A549 (cell line): ENCODE results near the gene KLHL2. TPM values are rescaled to one million over a fixed set of nuclear protein-coding genes. Genes with fewer than 3 reads are reported as not detected.
"Not testable (repeated sequence)": the region's sequence is repeated elsewhere in the genome, so short reads cannot be mapped to it uniquely, and the experiment has no call there.

Experiments
- ATAC-seq, 2 experiments: fragments of 200-7000 bp in 1 of 2; fragments of >200 bp in 1 of 2; cut with Nextera tagmentation in 1 of 2; cut with Tn5 transposase in 1 of 2; 3 replicates each; pipeline versions ENCODE4 v1.8.0 to v1.9.1; 2018 to 2020; ENCODE audit warnings: mild to moderate bottlenecking in 1 of 2, moderate library complexity in 1 of 2
- CTCF ChIA-PET: fragments of 300-600 bp; sonication (Branson Sonifier 250); formaldehyde crosslinking; extraction: SDS; loops from one replicate; lab custom pipeline; 2021; ENCODE audit warnings: antibody characterized with exemption, inconsistent platforms; lab: Yijun Ruan, JAX
- POLR2A ChIA-PET: fragments of 350-600 bp; formaldehyde crosslinking; extraction: SDS; loops from one replicate; lab custom pipeline; 2021; ENCODE audit warnings: antibody characterized with exemption, inconsistent platforms; lab: Yijun Ruan, JAX
- DNase-seq, 2 experiments: peaks; one replicate each; pipeline versions ENCODE4 v3.0.0 to v3.0.0-alpha.2; 2011 to 2016; ENCODE audit warnings: low read depth in 1 of 2, low spot score in 1 of 2
- FAIRE-seq: peaks from 2 replicates; lab custom pipeline; 2011; peaks lifted over from hg19 to GRCh38; lab: Jason Lieb, UNC
- H3K27ac ChIP-seq, 2 experiments: fragments of >200 bp; sonication (Bioruptor Twin); formaldehyde crosslinking; 3 replicates each; pipeline ENCODE4 v1.5.1; 2016 to 2017
- H3K4me1 ChIP-seq: fragments of >200 bp; sonication (Bioruptor Twin); formaldehyde crosslinking; 3 replicates; pipeline ENCODE4 v1.6.1; 2016
- H3K4me2 ChIP-seq: fragments of >200 bp; sonication (Bioruptor Twin); formaldehyde crosslinking; 3 replicates; pipeline ENCODE4 v1.6.1; 2016
- H3K4me3 ChIP-seq: fragments of >200 bp; sonication (Bioruptor Twin); formaldehyde crosslinking; 3 replicates; pipeline ENCODE4 v1.5.1; 2016
- H3K9me3 ChIP-seq: fragments of >200 bp; sonication (Bioruptor Twin); formaldehyde crosslinking; 3 replicates; pipeline ENCODE4 v1.6.1; 2016
- CBX2 ChIP-seq: fragments of 200-600 bp; sonication (generic); IDR thresholded peaks from 2 replicates; pipeline ENCODE4 v1.6.1; 2016; ENCODE audit warnings: low read depth, mild to moderate bottlenecking, borderline replicate concordance
- EP300 ChIP-seq, 2 experiments: fragments of >200 bp; sonication (Bioruptor Twin); formaldehyde crosslinking; IDR thresholded peaks; 2 replicates in 1 of 2; 3 replicates in 1 of 2; pipeline ENCODE4 v1.6.1; 2016 to 2017
- ESRRA ChIP-seq: fragments of 150-350 bp; IDR thresholded peaks from 2 replicates; pipeline ENCODE4 v1.6.1; 2014; ENCODE audit warnings: mild to moderate bottlenecking, low read length, borderline replicate concordance
- FOSB ChIP-seq: fragments of 250-450 bp; sonication (Bioruptor Pico); IDR thresholded peaks from 2 replicates; pipeline ENCODE4 v1.5.0; 2020; ENCODE audit warnings: mild to moderate bottlenecking, moderate library complexity
- FOSL2 ChIP-seq, 2 experiments: fragments of 450-650 bp in 1 of 2; fragments of >200 bp in 1 of 2; sonication (Bioruptor Twin) in 1 of 2; formaldehyde crosslinking; IDR thresholded peaks; 2 replicates each; pipeline versions ENCODE4 v1.5.0 to v1.6.1; 2016 to 2020; ENCODE audit warnings: mild to moderate bottlenecking in 1 of 2, moderate library complexity in 1 of 2
- FOXS1 ChIP-seq: fragments of 250-450 bp; sonication (Bioruptor Pico); IDR thresholded peaks from 2 replicates; pipeline ENCODE4 v1.5.0; 2020; ENCODE audit warnings: mild to moderate bottlenecking, moderate library complexity
- MAFK ChIP-seq: fragments of 450-650 bp; IDR thresholded peaks from 2 replicates; pipeline ENCODE4 v1.6.1; 2014; ENCODE audit not compliant: partially characterized antibody
- RAD21 ChIP-seq, 2 experiments: fragments of >200 bp in 1 of 2; sonication (Bioruptor Twin) in 1 of 2; formaldehyde crosslinking in 1 of 2; IDR thresholded peaks in 1 of 2; conservative IDR thresholded peaks in 1 of 2; 2 replicates in 1 of 2; 3 replicates in 1 of 2; pipeline ENCODE4 v1.6.1; 2012 to 2018; ENCODE audit warnings: inconsistent platforms in 1 of 2
- RARB ChIP-seq: fragments of 250-450 bp; sonication (Bioruptor Pico); IDR thresholded peaks from 2 replicates; pipeline ENCODE4 v1.8.0; 2021; ENCODE audit warnings: mild to moderate bottlenecking, moderate library complexity
- RCOR1 ChIP-seq: fragments of 150-350 bp; IDR thresholded peaks from 2 replicates; pipeline ENCODE4 v1.6.1; 2014; ENCODE audit warnings: antibody characterized with exemption, low read length, low read depth
- ZC3H11A ChIP-seq: fragments of 450-650 bp; IDR thresholded peaks from 2 replicates; pipeline ENCODE4 v1.6.1; 2014; ENCODE audit warnings: antibody characterized with exemption, mild to moderate bottlenecking
- WGBS: methylation state at CpG from one replicate; pipeline ENCODE4 v1.1.6; 2017; ENCODE audit errors: missing lambda C conversion rate; 5-methylcytosine and 5-hydroxymethylcytosine counted together
- polyA plus RNA-seq, 4 experiments: library from polyadenylated mRNA; depleted of rRNA in 3 of 4; stranded (reverse); fragments of >200 nt; fragmentation: RNase III in 1 of 4; extraction: RNeasy Plus Mini Kit Qiagen cat#74134 plus additional on column Dnase treatment in 1 of 4; gene quantifications; 2 replicates in 3 of 4; 3 replicates in 1 of 4; pipeline ENCODE4 v1.2.3, GENCODE V29; 2011 to 2017
- TF ChIP-seq, protein P1 (sequence below): fragments of >200 bp; sonication (Bioruptor Twin); formaldehyde crosslinking; IDR thresholded peaks from 2 replicates; pipeline ENCODE4 v1.6.1; 2016
- TF ChIP-seq, protein P2 (sequence below): fragments of 200-600 bp; sonication (generic); IDR thresholded peaks from 2 replicates; pipeline ENCODE4 v1.6.1; 2016; ENCODE audit warnings: antibody characterized with exemption, mild to moderate bottlenecking, moderate library complexity
- TF ChIP-seq, protein P3 (sequence below): IDR thresholded peaks from 2 replicates; pipeline ENCODE4 v1.6.1; 2012

KLHL2 gene
- polyA plus RNA-seq, 2 of the 4 experiments (the other 2 are of a cell fraction) = 13.6 to 21.6 TPM

DNA sequence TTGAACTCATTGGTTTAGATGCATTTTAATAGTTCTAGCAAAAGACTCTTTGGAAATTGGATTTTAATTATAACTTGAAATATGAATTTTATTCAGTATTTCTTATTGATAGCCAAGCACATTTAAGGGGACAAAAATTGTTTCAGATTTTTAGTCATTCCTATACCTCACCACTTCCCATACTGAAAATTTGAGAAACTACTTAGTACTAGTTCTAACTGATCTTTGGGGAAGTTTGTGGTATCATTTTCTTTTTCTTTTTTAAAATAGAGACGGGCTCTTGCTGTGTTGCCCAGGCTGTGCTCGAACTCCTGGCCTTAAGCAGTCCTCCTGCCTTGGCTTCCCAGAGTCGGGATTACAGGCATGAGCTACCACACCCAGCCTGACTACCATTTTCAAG is 68.0 kb downstream of the KLHL2 start:
- H3K4me3 ChIP-seq, H3K27ac ChIP-seq, H3K4me1 ChIP-seq, POLR2A ChIA-PET, DNase-seq, ATAC-seq, H3K9me3 ChIP-seq, CTCF ChIA-PET, FAIRE-seq, H3K4me2 ChIP-seq: not testable (repeated sequence)
- 87% methylated on average over 3 of the region's 3 CpGs for WGBS

DNA sequence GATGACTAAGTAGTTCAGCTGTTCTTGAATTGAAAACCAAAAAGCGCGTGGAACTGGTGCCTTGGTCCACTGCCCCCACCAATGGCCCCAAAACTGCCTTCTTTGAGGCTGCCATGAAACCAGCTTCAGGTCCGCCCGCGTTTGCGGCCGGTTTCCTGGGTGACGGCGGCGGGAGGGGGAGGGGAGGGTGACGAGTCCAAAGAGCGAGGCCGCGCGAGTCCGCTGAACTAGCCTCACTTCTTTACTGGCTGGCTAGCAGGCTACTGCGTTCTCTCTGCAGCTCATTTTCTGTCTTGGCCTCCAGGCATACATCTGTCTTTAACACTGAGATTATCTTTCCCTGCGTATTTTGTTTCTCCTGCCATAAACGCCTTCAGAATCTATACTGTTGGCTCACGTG is 72.2 kb downstream of the KLHL2 start:
- H3K9me3 ChIP-seq, H3K4me3 ChIP-seq, FAIRE-seq, POLR2A ChIA-PET, H3K4me1 ChIP-seq, DNase-seq, H3K4me2 ChIP-seq, ATAC-seq, H3K27ac ChIP-seq, CTCF ChIA-PET: not testable (repeated sequence)
- 90% methylated on average over 17 of the region's 20 CpGs for WGBS

DNA sequence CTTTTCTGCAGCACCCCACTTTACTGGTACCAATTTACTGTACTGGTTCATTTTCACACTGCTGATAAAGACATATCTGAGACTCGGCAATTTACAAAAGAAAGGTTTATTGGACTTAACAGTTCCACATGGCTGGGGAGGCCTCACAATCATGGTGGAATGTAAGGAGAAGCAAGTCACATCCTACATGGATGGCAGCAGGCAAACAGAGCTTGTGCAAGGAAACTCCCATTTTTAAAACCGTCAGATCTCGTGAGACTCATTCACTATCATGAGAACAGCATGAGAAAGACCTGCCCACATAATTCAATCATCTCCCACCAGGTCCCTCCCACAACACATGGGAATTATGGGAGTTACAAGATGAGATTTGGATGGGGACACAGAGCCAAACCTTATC is 77.3 kb downstream of the KLHL2 start:
- H3K4me3 ChIP-seq, DNase-seq, H3K4me2 ChIP-seq, H3K27ac ChIP-seq, ATAC-seq, FAIRE-seq, H3K4me1 ChIP-seq, POLR2A ChIA-PET, CTCF ChIA-PET, H3K9me3 ChIP-seq: not testable (repeated sequence)
- WGBS = 90% methylated on average over 3 of the region's 3 CpGs

DNA sequence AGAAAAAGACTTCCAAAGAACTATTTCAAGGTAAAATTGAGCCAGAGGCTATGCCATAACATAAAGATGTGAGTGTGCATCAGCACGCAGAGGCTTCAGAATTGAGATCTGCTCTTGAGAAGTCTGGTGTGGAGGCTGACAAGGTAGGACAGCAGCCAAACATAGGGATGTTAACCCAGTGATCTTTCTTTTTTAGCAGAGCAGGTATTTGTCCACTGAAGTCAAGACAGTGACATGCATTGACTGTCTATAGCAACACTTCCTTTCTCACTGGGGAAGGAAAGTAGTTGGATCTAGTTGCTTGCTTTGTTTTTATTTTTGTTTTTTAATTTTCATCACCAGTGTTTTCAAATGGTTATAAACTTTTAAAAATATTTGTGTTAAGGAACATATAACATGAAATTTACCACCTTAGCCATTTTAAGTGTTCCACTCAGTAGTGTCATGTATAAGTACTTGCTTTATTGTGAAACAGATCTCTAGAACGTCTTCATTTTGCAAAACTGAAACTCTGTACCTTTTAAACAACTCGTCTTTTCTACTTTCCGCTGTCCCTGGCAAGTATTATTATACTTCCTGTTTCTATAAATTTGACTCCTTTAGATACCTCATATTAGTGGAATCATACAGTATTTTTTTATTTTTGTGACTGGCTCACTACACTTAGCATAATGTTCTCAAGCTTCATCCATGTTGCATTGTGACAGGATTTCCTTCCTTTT is 79.4 kb downstream of the KLHL2 start:
- 93% methylated on average over 4 of the region's 4 CpGs for whole genome bisulfite sequencing
- POLR2A ChIA-PET, H3K4me1 ChIP-seq, H3K4me2 ChIP-seq, H3K9me3 ChIP-seq, ATAC-seq, H3K4me3 ChIP-seq, CTCF ChIA-PET, FAIRE-seq, DNase-seq, H3K27ac ChIP-seq: not testable (repeated sequence)

DNA sequence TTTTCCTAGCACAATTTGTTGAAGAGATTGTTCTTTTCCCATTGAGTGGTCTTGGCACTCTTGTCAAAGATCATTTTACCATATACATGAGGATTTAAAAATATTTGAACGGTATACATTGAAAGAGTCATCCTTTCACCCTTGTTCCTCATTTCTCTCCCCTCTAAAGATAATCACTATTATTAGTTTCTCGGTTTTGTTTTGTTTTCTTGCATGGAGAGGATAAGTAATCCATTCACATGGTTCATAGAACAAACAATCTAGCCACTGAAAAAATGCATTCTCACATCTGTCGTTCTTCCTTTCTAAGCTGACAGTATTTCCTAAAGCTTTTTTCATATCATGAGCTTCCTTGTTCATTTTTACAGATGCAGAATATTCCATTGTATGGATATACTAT is 80.9 kb downstream of the KLHL2 start:
- ChIA-PET POLR2A (no interaction called here), CTCF (interaction anchor here (0.7 kb wide), 1 partner anchor 111 kb away, joined by 3 read pairs; no protein-coding TSS in a partner anchor)
- H3K27ac ChIP-seq = no peak overlapping the region
- TF ChIP-seq, protein P1, sequence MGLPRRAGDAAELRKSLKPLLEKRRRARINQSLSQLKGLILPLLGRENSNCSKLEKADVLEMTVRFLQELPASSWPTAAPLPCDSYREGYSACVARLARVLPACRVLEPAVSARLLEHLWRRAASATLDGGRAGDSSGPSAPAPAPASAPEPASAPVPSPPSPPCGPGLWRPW = no peak
- no peak for TF ChIP-seq FOSB (CRISPR knock-in tag)
- TF ChIP-seq ZC3H11A = no peak
- no peak for TF ChIP-seq EP300 (IDR thresholded peaks at IDR 0.05)
- no peak for TF ChIP-seq RCOR1
- no peak for TF ChIP-seq FOSL2 (IDR thresholded peaks at IDR 0.05)
- TF ChIP-seq FOSL2 (CRISPR knock-in tag; IDR thresholded peaks at IDR 0.05) = no peak
- H3K4me1 ChIP-seq = peaks cover 8% of the 10 kb centered on the region; the same call in 2 of the 3 replicates
- no peak for DNase-seq
- no peak for FAIRE-seq
- H3K9me3 ChIP-seq = no peaks in the 10 kb centered on the region
- ATAC-seq = no peak
- H3K4me2 ChIP-seq = peak overlapping the region; percentile 13; the same call in 1 of the 3 replicates
- WGBS = 63% methylated on average over 3 of the region's 3 CpGs
- no peak overlapping the region for H3K4me3 ChIP-seq

DNA sequence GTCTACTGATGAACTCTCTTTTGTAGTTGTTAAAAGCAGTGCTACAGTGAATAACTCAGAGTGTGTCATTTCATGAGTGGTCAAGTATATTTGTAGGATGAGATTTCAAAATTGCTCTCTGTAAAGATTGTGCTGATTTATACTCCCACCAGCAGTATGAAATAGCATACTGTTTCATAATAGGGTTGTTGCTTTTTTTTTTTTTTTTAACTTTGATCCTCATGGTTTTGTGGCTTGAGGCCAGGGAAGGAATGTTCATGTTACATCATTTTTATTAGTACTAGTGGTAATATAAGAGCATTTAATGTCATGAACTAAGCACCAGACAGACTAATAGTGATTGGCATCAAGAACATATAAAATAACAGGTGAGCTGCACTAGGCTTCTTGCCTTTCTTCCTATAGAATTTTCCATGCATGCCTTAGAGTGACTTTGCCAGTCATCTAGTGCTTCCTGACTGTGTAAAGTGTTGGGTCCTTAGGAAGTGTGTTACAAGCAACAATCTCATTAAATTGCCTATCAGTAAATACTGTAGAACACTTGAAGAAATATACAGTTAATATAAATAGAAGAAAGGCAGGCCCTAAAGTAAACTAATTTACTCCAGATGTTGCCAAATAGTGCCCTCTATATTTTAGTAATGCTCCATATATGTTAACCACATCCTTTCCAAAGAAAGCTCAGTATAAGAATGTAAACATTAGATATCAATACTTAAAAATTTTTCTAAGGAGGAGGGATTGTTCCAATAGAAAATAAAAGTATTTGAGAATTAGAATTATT is 81.5 kb downstream of the KLHL2 start:
- peak overlapping the region; percentile 13; the same call in 1 of the 3 replicates for H3K4me2 ChIP-seq
- ATAC-seq = no peak

More for the DNA sequence above, 81.5 kb downstream of the KLHL2 start:
- H3K4me3 ChIP-seq = no peak overlapping the region
- CTCF ChIA-PET = no interaction called here
- TF ChIP-seq MAFK (no peak), RARB (CRISPR knock-in tag) (no peak), ESRRA (no peak), CBX2 (no peak), FOXS1 (CRISPR knock-in tag) (no peak), RAD21 (conservative IDR thresholded peaks at IDR 0.05 in 1 of 2, IDR thresholded peaks at IDR 0.05 in 1 of 2) (no peak)
- TF ChIP-seq, protein P2, sequence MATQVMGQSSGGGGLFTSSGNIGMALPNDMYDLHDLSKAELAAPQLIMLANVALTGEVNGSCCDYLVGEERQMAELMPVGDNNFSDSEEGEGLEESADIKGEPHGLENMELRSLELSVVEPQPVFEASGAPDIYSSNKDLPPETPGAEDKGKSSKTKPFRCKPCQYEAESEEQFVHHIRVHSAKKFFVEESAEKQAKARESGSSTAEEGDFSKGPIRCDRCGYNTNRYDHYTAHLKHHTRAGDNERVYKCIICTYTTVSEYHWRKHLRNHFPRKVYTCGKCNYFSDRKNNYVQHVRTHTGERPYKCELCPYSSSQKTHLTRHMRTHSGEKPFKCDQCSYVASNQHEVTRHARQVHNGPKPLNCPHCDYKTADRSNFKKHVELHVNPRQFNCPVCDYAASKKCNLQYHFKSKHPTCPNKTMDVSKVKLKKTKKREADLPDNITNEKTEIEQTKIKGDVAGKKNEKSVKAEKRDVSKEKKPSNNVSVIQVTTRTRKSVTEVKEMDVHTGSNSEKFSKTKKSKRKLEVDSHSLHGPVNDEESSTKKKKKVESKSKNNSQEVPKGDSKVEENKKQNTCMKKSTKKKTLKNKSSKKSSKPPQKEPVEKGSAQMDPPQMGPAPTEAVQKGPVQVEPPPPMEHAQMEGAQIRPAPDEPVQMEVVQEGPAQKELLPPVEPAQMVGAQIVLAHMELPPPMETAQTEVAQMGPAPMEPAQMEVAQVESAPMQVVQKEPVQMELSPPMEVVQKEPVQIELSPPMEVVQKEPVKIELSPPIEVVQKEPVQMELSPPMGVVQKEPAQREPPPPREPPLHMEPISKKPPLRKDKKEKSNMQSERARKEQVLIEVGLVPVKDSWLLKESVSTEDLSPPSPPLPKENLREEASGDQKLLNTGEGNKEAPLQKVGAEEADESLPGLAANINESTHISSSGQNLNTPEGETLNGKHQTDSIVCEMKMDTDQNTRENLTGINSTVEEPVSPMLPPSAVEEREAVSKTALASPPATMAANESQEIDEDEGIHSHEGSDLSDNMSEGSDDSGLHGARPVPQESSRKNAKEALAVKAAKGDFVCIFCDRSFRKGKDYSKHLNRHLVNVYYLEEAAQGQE = no peak
- TF ChIP-seq, protein P3, sequence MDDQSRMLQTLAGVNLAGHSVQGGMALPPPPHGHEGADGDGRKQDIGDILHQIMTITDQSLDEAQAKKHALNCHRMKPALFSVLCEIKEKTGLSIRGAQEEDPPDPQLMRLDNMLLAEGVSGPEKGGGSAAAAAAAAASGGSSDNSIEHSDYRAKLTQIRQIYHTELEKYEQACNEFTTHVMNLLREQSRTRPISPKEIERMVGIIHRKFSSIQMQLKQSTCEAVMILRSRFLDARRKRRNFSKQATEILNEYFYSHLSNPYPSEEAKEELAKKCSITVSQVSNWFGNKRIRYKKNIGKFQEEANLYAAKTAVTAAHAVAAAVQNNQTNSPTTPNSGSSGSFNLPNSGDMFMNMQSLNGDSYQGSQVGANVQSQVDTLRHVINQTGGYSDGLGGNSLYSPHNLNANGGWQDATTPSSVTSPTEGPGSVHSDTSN = no peak
- TF ChIP-seq, all 56 proteins: peak for 0
- peaks cover 8% of the 10 kb centered on the region; the same call in 2 of the 3 replicates for H3K4me1 ChIP-seq
- FAIRE-seq = no peak
- no peaks in the 10 kb centered on the region for H3K9me3 ChIP-seq
- POLR2A ChIA-PET = no interaction called here
- H3K27ac ChIP-seq = no peak overlapping the region
- DNase-seq = no peak
